GM23248 (cell line): ENCODE measurements around the gene FNDC3B.

Source experiments
- EZH2 ChIP-seq: fragments of 200-600 bp; sonication (generic); IDR thresholded peaks from 2 replicates; pipeline ENCODE4 v1.6.1; 2018; ENCODE audit warnings: antibody characterized with exemption, mild to moderate bottlenecking; ENCODE audit not compliant: insufficient read depth, poor library complexity, severe bottlenecking
- EZH2phosphoT487 ChIP-seq: fragments of 200-600 bp; sonication (generic); IDR thresholded peaks from 2 replicates; pipeline ENCODE4 v1.6.1; 2018; ENCODE audit warnings: antibody characterized with exemption, moderate library complexity, mild to moderate bottlenecking, low read depth; ENCODE audit not compliant: insufficient read depth

DNA sequence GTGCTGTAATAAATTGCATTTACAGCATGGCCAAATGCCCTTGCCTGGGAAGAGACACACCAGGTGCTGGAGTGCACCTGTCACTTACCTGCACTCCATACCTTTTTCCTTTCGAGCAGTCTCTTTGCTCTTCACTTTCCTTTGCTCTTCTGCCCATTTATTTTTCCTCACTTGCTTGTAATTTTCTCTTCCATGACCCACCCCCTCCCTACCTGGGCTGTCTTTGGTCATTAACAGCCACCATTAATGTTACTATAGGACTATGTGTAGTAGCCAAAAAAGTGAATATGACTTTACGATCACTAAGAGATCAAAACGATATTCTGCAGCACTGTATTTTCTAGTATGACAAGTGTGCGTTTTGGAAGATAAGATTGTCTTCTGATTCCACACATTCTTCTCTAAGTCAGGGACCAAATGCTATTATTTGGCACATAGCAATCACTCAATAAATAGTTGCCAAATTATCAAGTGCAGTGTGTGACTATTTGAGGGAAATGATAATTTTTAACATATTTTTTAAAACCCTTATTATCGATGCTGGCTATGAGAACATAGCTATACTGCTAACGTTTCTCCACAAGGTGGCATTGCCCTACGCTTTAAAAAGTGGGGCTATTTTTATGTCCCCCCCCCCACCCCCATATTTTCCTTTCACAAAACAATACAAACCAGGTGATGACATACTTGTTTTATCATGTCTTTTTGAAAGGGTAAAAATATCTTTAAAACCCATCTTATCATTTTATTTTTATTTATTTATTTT lies 294.5 kb downstream of the FNDC3B start:
- TF ChIP-seq EZH2 (no peak), EZH2phosphoT487 (no peak)
